WTC11 (cell line): ENCODE results near the gene RHOA. TPM values are rescaled to one million over a fixed set of nuclear protein-coding genes. Genes with fewer than 3 reads are reported as not detected.

Experiments used
- ATAC-seq: fragments of 200-7000 bp; cut with Tn5 transposase; 2 replicates; pipeline ENCODE4 v1.10.0; 2021; ENCODE audit warnings: mild to moderate bottlenecking, moderate library complexity
- CTCF ChIA-PET: fragments of 300-600 bp; sonication (Branson Sonifier 250); formaldehyde crosslinking; loops from one replicate; lab custom pipeline; 2021; ENCODE audit warnings: antibody characterized with exemption; lab: Charles Lee
- POLR2A ChIA-PET: fragments of 350-600 bp; sonication (Branson Sonifier 250); formaldehyde crosslinking; loops from one replicate; lab custom pipeline; 2021; ENCODE audit warnings: antibody characterized with exemption; lab: Charles Lee
- DNase-seq: peaks from one replicate; pipeline ENCODE4 v3.0.0; 2021; ENCODE audit warnings: low spot score
- H3K27ac Mint-ChIP-seq: 2 replicates; pipeline ENCODE4 v1.8.0; 2021; ENCODE audit warnings: mixed read lengths
- H3K27me3 Mint-ChIP-seq: 2 replicates; pipeline ENCODE4 v1.8.0; 2021; ENCODE audit warnings: low read depth, mild to moderate bottlenecking, moderate library complexity, mixed read lengths
- H3K36me3 Mint-ChIP-seq: 2 replicates; pipeline ENCODE4 v1.8.0; 2021; ENCODE audit warnings: mixed read lengths
- H3K4me1 Mint-ChIP-seq: 2 replicates; pipeline ENCODE4 v1.8.0; 2022; ENCODE audit warnings: mixed read lengths
- H3K4me3 Mint-ChIP-seq: 2 replicates; pipeline ENCODE4 v1.8.0; 2021; ENCODE audit warnings: mild to moderate bottlenecking, moderate library complexity, mixed read lengths
- H3K9me3 Mint-ChIP-seq: 2 replicates; pipeline ENCODE4 v1.8.0; 2021; ENCODE audit warnings: mixed read lengths
- CREM ChIP-seq: sonication (generic); formaldehyde crosslinking; IDR thresholded peaks from 2 replicates; pipeline ENCODE4 v1.8.1; 2022; ENCODE audit warnings: mild to moderate bottlenecking, missing genetic modification reagents, moderate library complexity
- EMX1 ChIP-seq: fragments of 250-450 bp; sonication (Bioruptor Pico); IDR thresholded peaks from 2 replicates; pipeline ENCODE4 v1.8.0; 2021; ENCODE audit warnings: mild to moderate bottlenecking
- FOXP1 ChIP-seq: sonication (generic); formaldehyde crosslinking; IDR thresholded peaks from 2 replicates; pipeline ENCODE4 v1.8.0; 2022; ENCODE audit warnings: missing genetic modification reagents, mild to moderate bottlenecking, moderate library complexity, borderline replicate concordance
- GABPB1 ChIP-seq: sonication (generic); formaldehyde crosslinking; IDR thresholded peaks from 2 replicates; pipeline ENCODE4 v1.8.1; 2023; ENCODE audit warnings: mild to moderate bottlenecking, missing genetic modification reagents
- JAZF1 ChIP-seq: fragments of 250-450 bp; sonication (Bioruptor Pico); IDR thresholded peaks from 2 replicates; pipeline ENCODE4 v1.9.0; 2021; ENCODE audit warnings: moderate library complexity, mild to moderate bottlenecking, inconsistent platforms
- RELA ChIP-seq: sonication (generic); formaldehyde crosslinking; IDR thresholded peaks from 2 replicates; pipeline ENCODE4 v1.8.1; 2022; ENCODE audit warnings: missing genetic modification reagents, mild to moderate bottlenecking, borderline replicate concordance
- RORB ChIP-seq: fragments of 250-450 bp; sonication (Bioruptor Pico); IDR thresholded peaks from 2 replicates; pipeline ENCODE4 v1.9.0; 2021; ENCODE audit warnings: mild to moderate bottlenecking
- SMAD3 ChIP-seq: sonication (generic); formaldehyde crosslinking; IDR thresholded peaks from 2 replicates; pipeline ENCODE4 v1.8.0; 2022; ENCODE audit warnings: missing genetic modification reagents, mild to moderate bottlenecking, borderline replicate concordance
- TCF7 ChIP-seq: sonication (generic); formaldehyde crosslinking; IDR thresholded peaks from 2 replicates; pipeline ENCODE4 v1.8.0; 2022; ENCODE audit warnings: mild to moderate bottlenecking, low read depth, missing genetic modification reagents, moderate library complexity
- ZNF317 ChIP-seq: sonication (generic); formaldehyde crosslinking; IDR thresholded peaks from 2 replicates; pipeline ENCODE4 v1.8.1; 2023; ENCODE audit warnings: low read depth, mild to moderate bottlenecking, moderate library complexity, missing genetic modification reagents, borderline replicate concordance
- total RNA-seq: library from RNA; stranded (reverse); gene quantifications from 3 replicates; pipeline ENCODE4 v1.2.3, GENCODE V29; 2021
- TF ChIP-seq, protein P1 (sequence below): sonication (generic); formaldehyde crosslinking; IDR thresholded peaks from 2 replicates; pipeline ENCODE4 v1.8.1; 2022; ENCODE audit warnings: mild to moderate bottlenecking, moderate library complexity, missing genetic modification reagents
- TF ChIP-seq, protein P2 (sequence below): sonication (generic); formaldehyde crosslinking; IDR thresholded peaks from 2 replicates; pipeline ENCODE4 v1.8.0; 2023; ENCODE audit warnings: missing genetic modification reagents
- TF ChIP-seq, protein P3 (sequence below): fragments of 200-600 bp; IDR thresholded peaks from 2 replicates; pipeline ENCODE4 v1.8.0; 2022; ENCODE audit warnings: antibody characterized with exemption
- TF ChIP-seq, protein P4 (sequence below): sonication (generic); formaldehyde crosslinking; IDR thresholded peaks from 2 replicates; pipeline ENCODE4 v1.8.0; 2022; ENCODE audit warnings: mild to moderate bottlenecking, missing genetic modification reagents
- TF ChIP-seq, protein P5 (sequence below): sonication (generic); formaldehyde crosslinking; IDR thresholded peaks from 2 replicates; pipeline ENCODE4 v1.8.1; 2023; ENCODE audit warnings: mild to moderate bottlenecking, missing genetic modification reagents
- TF ChIP-seq, protein P6 (sequence below): sonication (generic); formaldehyde crosslinking; IDR thresholded peaks from 2 replicates; pipeline ENCODE4 v1.8.1; 2023; ENCODE audit warnings: mild to moderate bottlenecking, missing genetic modification reagents, borderline replicate concordance
- TF ChIP-seq, protein P7 (sequence below): sonication (generic); formaldehyde crosslinking; IDR thresholded peaks from 2 replicates; pipeline ENCODE4 v1.8.0; 2022; ENCODE audit warnings: mild to moderate bottlenecking, missing genetic modification reagents
- TF ChIP-seq, protein P8 (sequence below): fragments of 250-450 bp; sonication (Bioruptor Pico); IDR thresholded peaks from 2 replicates; pipeline ENCODE4 v1.8.0; 2021; ENCODE audit warnings: mild to moderate bottlenecking
- TF ChIP-seq, protein P9 (sequence below): sonication (generic); formaldehyde crosslinking; conservative IDR thresholded peaks from 2 replicates; pipeline ENCODE4 v1.8.1; 2022; ENCODE audit warnings: mild to moderate bottlenecking, missing genetic modification reagents

The RHOA gene
- total RNA-seq, 1 experiment from 2014 or later = 367 TPM

DNA sequence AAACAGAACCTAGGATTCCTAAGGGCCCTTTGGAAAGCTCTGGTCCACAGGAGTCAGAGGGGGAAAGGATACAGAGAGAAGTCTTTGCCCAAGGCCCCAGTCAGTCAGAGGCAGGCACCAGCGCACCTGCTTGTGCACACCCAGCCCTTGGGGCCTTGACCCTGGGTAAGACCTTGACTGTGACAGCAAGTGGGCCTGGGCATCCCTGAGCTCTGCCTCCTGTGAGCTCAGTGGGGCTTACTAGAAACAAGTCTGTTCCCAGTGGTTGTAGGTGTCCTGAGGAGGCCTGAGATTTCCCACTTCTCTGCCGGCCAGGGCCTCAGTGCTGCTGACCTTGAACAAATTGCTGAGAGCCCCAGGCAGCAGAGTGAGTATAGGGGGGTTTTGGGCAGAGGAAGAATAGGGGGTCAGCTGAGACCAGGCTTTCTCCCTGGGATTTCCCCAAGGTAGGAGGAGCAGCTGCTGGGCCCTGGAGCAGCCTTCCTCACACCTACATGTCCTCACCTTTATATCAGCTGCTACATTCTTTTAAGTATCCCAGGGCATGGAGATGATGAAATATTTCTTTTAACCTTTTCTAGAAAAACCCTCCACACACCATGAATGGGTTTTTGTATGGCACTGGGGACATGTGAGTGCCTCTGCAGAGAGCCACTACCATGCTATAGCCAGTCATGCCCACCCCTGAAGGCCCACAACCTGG is 48.6 kb upstream of the RHOA start:
- H3K4me3 Mint-ChIP-seq = peak overlapping the region; percentile 4; the same call in 1 of the 2 replicates
- H3K36me3 Mint-ChIP-seq = no peaks in the 10 kb centered on the region
- H3K9me3 Mint-ChIP-seq = no peaks in the 10 kb centered on the region
- peak overlapping the region; percentile 97 for H3K27ac Mint-ChIP-seq
- POLR2A ChIA-PET = interaction anchor here (0.8 to 6.7 kb wide), 4 partner anchors 10 to 73 kb away, joined by 3 to 125 read pairs (median 4); partner anchors contain the start of gene DAG1
- no peak for DNase-seq
- peaks cover 51% of the 10 kb centered on the region for H3K4me1 Mint-ChIP-seq
- TF ChIP-seq TCF7 (CRISPR knock-in tag) = no peak
- TF ChIP-seq, protein P1, sequence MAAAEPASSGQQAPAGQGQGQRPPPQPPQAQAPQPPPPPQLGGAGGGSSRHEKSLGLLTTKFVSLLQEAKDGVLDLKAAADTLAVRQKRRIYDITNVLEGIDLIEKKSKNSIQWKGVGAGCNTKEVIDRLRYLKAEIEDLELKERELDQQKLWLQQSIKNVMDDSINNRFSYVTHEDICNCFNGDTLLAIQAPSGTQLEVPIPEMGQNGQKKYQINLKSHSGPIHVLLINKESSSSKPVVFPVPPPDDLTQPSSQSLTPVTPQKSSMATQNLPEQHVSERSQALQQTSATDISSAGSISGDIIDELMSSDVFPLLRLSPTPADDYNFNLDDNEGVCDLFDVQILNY (CRISPR knock-in tag) = no peak
- TF ChIP-seq, protein P2, sequence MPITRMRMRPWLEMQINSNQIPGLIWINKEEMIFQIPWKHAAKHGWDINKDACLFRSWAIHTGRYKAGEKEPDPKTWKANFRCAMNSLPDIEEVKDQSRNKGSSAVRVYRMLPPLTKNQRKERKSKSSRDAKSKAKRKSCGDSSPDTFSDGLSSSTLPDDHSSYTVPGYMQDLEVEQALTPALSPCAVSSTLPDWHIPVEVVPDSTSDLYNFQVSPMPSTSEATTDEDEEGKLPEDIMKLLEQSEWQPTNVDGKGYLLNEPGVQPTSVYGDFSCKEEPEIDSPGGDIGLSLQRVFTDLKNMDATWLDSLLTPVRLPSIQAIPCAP (CRISPR knock-in tag) = no peak
- no peak for TF ChIP-seq JAZF1 (CRISPR knock-in tag)
- TF ChIP-seq, protein P3, sequence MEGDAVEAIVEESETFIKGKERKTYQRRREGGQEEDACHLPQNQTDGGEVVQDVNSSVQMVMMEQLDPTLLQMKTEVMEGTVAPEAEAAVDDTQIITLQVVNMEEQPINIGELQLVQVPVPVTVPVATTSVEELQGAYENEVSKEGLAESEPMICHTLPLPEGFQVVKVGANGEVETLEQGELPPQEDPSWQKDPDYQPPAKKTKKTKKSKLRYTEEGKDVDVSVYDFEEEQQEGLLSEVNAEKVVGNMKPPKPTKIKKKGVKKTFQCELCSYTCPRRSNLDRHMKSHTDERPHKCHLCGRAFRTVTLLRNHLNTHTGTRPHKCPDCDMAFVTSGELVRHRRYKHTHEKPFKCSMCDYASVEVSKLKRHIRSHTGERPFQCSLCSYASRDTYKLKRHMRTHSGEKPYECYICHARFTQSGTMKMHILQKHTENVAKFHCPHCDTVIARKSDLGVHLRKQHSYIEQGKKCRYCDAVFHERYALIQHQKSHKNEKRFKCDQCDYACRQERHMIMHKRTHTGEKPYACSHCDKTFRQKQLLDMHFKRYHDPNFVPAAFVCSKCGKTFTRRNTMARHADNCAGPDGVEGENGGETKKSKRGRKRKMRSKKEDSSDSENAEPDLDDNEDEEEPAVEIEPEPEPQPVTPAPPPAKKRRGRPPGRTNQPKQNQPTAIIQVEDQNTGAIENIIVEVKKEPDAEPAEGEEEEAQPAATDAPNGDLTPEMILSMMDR = no peak
- TF ChIP-seq RELA (CRISPR knock-in tag) = no peak
- TF ChIP-seq, protein P4, sequence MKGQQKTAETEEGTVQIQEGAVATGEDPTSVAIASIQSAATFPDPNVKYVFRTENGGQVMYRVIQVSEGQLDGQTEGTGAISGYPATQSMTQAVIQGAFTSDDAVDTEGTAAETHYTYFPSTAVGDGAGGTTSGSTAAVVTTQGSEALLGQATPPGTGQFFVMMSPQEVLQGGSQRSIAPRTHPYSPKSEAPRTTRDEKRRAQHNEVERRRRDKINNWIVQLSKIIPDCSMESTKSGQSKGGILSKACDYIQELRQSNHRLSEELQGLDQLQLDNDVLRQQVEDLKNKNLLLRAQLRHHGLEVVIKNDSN (CRISPR knock-in tag) = no peak
- TF ChIP-seq, protein P5, sequence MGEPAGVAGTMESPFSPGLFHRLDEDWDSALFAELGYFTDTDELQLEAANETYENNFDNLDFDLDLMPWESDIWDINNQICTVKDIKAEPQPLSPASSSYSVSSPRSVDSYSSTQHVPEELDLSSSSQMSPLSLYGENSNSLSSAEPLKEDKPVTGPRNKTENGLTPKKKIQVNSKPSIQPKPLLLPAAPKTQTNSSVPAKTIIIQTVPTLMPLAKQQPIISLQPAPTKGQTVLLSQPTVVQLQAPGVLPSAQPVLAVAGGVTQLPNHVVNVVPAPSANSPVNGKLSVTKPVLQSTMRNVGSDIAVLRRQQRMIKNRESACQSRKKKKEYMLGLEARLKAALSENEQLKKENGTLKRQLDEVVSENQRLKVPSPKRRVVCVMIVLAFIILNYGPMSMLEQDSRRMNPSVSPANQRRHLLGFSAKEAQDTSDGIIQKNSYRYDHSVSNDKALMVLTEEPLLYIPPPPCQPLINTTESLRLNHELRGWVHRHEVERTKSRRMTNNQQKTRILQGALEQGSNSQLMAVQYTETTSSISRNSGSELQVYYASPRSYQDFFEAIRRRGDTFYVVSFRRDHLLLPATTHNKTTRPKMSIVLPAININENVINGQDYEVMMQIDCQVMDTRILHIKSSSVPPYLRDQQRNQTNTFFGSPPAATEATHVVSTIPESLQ (CRISPR knock-in tag) = no peak
- TF ChIP-seq, protein P6, sequence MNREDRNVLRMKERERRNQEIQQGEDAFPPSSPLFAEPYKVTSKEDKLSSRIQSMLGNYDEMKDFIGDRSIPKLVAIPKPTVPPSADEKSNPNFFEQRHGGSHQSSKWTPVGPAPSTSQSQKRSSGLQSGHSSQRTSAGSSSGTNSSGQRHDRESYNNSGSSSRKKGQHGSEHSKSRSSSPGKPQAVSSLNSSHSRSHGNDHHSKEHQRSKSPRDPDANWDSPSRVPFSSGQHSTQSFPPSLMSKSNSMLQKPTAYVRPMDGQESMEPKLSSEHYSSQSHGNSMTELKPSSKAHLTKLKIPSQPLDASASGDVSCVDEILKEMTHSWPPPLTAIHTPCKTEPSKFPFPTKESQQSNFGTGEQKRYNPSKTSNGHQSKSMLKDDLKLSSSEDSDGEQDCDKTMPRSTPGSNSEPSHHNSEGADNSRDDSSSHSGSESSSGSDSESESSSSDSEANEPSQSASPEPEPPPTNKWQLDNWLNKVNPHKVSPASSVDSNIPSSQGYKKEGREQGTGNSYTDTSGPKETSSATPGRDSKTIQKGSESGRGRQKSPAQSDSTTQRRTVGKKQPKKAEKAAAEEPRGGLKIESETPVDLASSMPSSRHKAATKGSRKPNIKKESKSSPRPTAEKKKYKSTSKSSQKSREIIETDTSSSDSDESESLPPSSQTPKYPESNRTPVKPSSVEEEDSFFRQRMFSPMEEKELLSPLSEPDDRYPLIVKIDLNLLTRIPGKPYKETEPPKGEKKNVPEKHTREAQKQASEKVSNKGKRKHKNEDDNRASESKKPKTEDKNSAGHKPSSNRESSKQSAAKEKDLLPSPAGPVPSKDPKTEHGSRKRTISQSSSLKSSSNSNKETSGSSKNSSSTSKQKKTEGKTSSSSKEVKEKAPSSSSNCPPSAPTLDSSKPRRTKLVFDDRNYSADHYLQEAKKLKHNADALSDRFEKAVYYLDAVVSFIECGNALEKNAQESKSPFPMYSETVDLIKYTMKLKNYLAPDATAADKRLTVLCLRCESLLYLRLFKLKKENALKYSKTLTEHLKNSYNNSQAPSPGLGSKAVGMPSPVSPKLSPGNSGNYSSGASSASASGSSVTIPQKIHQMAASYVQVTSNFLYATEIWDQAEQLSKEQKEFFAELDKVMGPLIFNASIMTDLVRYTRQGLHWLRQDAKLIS (CRISPR knock-in tag) = no peak
- TF ChIP-seq, protein P7, sequence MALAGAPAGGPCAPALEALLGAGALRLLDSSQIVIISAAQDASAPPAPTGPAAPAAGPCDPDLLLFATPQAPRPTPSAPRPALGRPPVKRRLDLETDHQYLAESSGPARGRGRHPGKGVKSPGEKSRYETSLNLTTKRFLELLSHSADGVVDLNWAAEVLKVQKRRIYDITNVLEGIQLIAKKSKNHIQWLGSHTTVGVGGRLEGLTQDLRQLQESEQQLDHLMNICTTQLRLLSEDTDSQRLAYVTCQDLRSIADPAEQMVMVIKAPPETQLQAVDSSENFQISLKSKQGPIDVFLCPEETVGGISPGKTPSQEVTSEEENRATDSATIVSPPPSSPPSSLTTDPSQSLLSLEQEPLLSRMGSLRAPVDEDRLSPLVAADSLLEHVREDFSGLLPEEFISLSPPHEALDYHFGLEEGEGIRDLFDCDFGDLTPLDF = no peak
- TF ChIP-seq, protein P8, sequence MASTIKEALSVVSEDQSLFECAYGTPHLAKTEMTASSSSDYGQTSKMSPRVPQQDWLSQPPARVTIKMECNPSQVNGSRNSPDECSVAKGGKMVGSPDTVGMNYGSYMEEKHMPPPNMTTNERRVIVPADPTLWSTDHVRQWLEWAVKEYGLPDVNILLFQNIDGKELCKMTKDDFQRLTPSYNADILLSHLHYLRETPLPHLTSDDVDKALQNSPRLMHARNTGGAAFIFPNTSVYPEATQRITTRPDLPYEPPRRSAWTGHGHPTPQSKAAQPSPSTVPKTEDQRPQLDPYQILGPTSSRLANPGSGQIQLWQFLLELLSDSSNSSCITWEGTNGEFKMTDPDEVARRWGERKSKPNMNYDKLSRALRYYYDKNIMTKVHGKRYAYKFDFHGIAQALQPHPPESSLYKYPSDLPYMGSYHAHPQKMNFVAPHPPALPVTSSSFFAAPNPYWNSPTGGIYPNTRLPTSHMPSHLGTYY = no peak
- no peak for TF ChIP-seq SMAD3 (CRISPR knock-in tag)
- TF ChIP-seq CREM = no peak
- TF ChIP-seq, protein P9, sequence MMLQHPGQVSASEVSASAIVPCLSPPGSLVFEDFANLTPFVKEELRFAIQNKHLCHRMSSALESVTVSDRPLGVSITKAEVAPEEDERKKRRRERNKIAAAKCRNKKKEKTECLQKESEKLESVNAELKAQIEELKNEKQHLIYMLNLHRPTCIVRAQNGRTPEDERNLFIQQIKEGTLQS (CRISPR knock-in tag) = no peak
- no peak for TF ChIP-seq RORB (CRISPR knock-in tag)
- TF ChIP-seq GABPB1 (CRISPR knock-in tag) = no peak
- TF ChIP-seq EMX1 (CRISPR knock-in tag) = no peak
- TF ChIP-seq ZNF317 (CRISPR knock-in tag) = no peak
- TF ChIP-seq FOXP1 (CRISPR knock-in tag) = no peak
- CTCF ChIA-PET = interaction anchor here (0.6 to 4.1 kb wide), 7 partner anchors 9 to 289 kb away, joined by 3 to 33 read pairs (median 6); partner anchors contain the start of genes DAG1 and KLHDC8B
- no peaks in the 10 kb centered on the region; the same call in 1 of the 2 replicates for H3K27me3 Mint-ChIP-seq
- no peak for ATAC-seq
